ENCODE data around the gene PKIB. TPM values are rescaled to one million over a fixed set of nuclear protein-coding genes. Genes with fewer than 3 reads are reported as not detected.
A peak's percentile ranks its signal among the peaks of the same experiment; 100 is the strongest.
"Not testable (repeated sequence)": the region's sequence is repeated elsewhere in the genome, so short reads cannot be mapped to it uniquely, and the experiment has no call there.

The PKIB gene
- total RNA-seq (ENCODE audit: insufficient read depth, low replicate concordance): 8.7 TPM

- DNase-seq (ENCODE audit: low spot score): peak; percentile 74
Measured at GRCh38 chr6:122609881-122610689, at the start of gene PKIB. TSS of gene PKIB (plus strand) at chr6:122610405. CDS start at chr6:122717795, 107,390 bp downstream.

DNA sequence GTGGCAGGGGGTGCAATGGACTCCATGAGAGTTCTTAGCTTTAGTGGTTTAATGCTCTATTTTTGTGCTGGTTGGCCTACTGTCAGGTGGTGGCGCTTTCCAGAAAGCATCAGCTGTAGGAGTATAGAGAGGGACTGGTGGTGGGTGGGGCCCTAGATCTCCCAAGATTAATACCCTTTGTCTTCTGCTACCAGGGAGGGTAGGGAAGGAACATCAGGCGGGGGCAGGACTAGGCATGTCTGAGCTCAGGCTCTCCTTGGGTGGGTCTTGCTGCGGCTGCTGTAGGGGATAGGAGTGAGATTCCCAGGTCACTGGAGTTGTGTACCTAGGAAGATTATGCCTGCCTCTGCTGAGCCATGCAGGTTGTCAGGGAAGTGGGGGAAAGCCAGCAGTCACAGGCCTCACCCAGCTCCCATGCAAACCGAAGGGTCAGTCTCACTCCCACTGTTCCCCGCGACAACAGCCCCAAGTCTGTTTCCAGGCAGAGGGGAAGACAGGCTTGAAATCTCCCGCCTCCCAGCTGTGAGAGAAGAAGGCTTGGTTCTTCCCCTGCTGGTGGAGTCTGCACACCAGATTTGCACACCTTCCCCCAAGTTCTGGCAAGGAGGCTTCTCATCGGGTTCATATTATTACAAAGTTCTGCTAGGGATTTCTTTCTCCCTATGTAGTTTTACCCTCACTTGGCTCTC, 46.7 kb upstream of the PKIB start:
- no peak for DNase-seq (ENCODE audit: low spot score)

- DNase-seq (ENCODE audit: low spot score): no peak
Measured at GRCh38 chr6:122564230-122564629, 46.0 kb upstream of the PKIB start.

- no peak for DNase-seq (ENCODE audit: low spot score)
Measured at GRCh38 chr6:122565708-122566107, 44.5 kb upstream of the PKIB start.

- no peak for DNase-seq (ENCODE audit: low spot score)
Measured at GRCh38 chr6:122567034-122567433, 43.2 kb upstream of the PKIB start.

- no peak for DNase-seq (ENCODE audit: low spot score)
Measured at GRCh38 chr6:122568350-122568749, 41.9 kb upstream of the PKIB start.

DNA sequence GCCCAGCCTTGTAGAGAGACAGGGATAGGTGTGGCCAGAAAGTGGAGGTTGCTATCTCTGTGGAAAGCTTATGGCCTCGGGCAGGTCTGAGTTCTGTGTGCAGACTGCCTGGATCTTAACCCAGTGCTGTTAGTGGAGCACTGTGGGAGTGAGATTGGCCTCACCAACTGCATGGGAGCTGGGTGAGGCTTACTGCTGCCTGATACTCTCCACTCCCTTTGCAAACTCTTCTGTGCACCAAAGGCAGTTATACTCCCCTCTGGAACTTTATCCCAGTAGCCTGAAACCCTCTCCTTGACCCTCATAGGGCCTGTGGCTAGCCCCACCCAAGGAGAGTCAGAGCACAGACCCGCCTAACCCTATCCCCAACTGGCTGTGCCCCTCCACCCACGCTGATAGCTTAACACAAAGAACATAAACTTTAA, 41.4 kb upstream of the PKIB start:
- DNase-seq (ENCODE audit: low spot score): no peak

GRCh38 chr6:122569230-122569771, 40.9 kb upstream of the PKIB start:
- DNase-seq (ENCODE audit: low spot score): no peak

GRCh38 chr6:122571888-122572287, 38.3 kb upstream of the PKIB start:
- DNase-seq (ENCODE audit: low spot score): no peak

- no peak for DNase-seq (ENCODE audit: low spot score)
Measured at GRCh38 chr6:122576888-122577287, 33.3 kb upstream of the PKIB start.

DNA sequence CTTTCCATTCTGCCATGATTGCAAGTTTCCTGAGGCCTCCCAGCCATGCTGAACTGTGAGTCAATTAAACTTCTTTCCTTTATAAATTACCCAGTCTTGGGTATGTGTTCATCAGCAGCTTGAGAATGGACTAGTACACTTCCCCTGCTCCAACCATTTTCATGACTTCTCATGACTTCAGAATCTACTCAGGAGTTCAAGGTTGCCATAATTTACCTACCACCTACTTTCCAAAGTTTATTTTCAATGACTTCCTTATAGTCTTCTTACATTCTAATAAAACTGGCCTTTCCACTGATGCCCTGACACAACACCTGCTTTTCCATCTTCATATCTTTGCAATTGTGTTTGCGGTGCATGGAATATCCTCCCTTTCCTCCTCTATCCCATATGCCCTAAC, 31.2 kb upstream of the PKIB start:
- no peak for DNase-seq (ENCODE audit: low spot score)

DNA sequence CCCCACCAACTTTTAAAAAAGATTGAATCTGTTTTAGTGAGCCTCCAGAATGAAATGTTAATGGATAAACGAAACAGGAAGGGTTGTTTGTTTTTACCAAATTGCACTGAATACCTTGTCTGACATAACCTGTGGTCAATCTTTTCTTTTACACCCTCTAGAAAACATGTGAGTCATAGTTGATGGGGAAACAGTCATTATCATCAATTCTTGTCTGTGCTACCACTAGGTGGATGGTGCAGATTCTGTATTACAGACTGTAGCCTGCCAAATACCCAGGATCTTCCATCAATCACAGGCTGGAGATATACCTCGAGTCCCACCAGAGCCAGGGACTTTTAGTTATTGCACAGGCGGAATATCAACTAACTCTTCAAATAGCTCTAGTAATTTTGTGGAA, 29.5 kb upstream of the PKIB start:
- DNase-seq (ENCODE audit: low spot score): no peak

DNA sequence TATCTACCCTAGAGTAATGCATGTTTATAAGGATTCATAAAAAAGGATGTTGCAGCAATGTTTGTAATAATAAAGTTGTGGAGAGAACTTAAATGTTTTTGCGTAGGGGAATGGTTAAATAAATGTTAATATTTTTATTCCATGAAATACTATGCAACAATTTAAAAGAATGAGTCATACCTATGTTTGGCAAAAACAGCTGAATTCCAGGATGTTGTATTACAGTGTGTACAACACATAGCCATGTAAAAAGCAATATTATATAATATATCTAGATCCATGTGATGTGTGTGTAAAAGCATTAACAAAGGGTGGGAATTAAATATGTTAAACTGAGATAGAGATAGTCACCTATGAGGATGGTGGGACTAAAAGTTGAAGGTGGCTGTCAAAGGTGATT, 21.1 kb upstream of the PKIB start:
- no peak for DNase-seq (ENCODE audit: low spot score)

DNA sequence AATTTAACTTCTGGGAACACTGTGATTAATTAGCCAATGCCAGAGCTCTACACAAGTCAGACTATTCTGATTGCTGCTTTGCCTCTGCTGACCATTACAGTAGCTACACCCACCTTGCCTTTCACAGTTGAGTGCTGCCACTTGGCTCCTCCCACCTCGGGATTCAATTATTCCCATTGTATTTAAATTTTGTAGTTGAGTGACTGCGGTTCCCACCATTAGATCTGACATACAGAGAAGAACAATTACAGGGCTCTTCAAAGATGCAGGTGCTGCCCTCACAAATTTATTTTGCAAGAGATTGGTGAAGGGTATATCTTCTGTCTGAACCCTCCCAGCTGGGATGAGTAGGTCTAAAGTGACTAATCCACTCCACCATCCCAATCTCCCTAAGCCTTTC, 11.9 kb upstream of the PKIB start:
- DNase-seq (ENCODE audit: low spot score): not testable (repeated sequence)

DNA sequence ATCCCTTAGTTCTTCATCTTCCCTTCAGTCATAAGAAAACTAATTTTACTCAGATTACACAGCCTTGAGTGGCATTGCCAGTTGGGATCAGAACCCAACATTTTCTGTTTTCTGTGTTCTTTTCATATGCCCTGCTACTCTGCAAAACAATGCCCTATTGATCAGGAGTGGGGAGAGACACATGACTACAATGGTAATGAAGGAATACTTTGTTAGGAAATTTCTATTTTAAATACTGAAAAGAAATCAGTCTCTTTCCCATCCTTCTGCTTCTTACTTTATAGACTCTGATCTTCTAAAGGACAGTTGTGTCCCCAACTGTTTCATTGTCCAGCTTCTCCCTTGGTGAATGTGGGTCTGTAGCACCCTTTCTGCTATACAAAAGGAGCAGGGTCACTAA, 5.5 kb upstream of the PKIB start:
- no peak for DNase-seq (ENCODE audit: low spot score)

DNA sequence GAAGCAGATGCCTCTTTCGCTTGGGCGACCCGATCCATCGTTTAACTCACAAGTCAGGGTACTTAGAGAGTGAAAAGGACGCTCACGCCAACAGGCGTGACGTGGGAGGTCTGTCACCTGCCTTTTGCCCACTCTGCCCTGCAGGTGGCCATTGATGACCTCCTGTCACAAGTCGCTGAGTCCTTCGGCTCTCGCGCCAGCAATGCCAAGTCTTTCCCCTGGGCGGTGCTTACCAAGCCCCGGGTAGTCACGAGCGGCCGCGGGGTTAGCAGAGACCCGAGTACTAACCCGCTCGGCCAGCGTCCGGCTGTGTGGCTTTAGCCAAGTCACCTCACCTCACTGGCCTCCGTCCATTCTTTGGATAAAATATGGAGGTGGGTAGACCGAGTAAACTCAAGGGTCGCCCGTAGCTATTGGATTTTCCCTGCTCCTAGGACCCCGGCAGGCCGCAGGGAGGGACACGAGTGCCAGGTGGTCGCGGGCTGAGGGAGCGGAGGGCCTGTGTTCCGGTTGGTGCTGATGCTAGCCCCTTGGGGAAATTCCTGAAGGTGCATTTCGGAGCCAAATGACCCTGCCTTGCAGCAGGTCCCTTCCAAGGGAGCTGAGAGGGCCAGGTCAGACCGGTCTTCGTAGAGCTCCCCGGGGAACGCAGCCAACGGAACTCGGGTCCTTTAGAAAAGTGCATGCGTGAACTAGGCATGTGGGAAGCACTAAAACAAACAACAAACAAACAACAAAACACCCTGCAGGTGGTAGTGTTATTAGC, 668 bp downstream of the PKIB start:
- peak; percentile 10 for DNase-seq (ENCODE audit: low spot score)

DNA sequence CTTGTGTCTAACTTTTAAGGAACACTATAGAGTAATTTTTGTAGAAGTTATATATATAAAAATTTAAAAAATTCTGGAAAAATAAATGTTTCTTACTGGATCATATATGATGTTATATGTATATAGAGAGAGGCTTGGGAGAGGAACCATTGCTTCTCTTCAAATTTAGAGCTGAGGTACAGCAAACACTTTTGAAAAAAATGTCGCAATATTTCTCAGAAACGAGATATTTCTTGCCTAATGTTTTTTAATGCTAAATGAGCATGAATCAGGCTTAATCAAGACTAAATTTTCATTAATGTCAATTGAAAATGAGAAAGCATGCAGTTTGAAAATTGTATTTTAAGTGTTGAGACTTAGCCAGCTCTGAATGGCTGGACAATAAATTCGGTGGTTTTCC, 2.6 kb downstream of the PKIB start:
- no peak for DNase-seq (ENCODE audit: low spot score)

GRCh38 chr6:122614303-122614702, 4.1 kb downstream of the PKIB start:
- DNase-seq (ENCODE audit: low spot score): no peak

GRCh38 chr6:122615409-122615808, 5.2 kb downstream of the PKIB start:
- no peak for DNase-seq (ENCODE audit: low spot score)

GRCh38 chr6:122616877-122617276, 6.7 kb downstream of the PKIB start:
- DNase-seq (ENCODE audit: low spot score): no peak

DNA sequence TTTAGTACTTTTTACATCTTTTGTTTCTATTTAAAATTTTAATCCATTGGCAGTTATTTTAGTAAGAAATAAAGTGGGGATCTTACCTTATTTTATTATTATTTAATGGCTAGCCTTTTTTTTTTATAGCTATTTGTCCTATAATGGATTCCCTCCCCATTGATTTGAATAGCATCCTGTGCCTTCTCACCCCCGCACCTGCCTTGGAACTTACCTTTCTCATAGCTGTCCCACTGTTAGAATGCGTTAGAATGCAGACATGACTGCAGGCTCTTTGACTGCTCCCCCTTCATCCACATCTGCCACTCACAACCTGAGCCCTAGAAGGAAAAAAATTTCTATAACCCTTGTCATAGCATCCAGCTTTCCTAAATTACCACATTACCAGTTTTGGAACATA, 9.1 kb downstream of the PKIB start:
- no peak for DNase-seq (ENCODE audit: low spot score)

GRCh38 chr6:122620428-122620827, 10.2 kb downstream of the PKIB start:
- no peak for DNase-seq (ENCODE audit: low spot score)
